ENCODE measurements around the gene SYT2.
"Not testable (repeated sequence)": the region's sequence is repeated elsewhere in the genome, so short reads cannot be mapped to it uniquely, and the experiment has no call there.

DNA sequence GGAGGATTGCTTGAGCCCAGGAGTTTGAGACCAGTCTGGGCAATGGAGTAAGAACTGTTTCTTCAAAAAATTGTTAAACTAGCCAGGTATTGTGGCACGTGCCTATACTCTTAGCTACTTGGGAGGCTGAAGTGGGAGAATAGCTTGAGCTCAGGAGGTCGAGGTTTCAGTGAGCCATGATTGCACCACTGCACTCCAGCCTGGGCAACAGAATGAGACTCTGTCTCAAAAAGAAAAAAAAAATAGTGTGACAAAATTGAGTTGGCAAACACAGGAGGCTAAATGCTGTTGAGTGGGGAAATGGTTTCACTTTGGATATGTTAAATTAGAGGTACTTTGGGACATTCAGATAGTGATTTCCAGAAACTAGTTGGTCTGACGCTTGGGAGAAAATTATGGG is 163.9 kb downstream of the SYT2 start:
- not testable (repeated sequence) for TF ChIP-seq SP1 (IDR thresholded peaks at IDR 0.05; ENCODE audit: low read depth); POLR2AphosphoS5 (IDR thresholded peaks at IDR 0.05; ENCODE audit: low read depth, low read length); RAD21 (IDR thresholded peaks at IDR 0.05; ENCODE audit: low read depth); POLR2A (IDR thresholded peaks at IDR 0.05; ENCODE audit: borderline replicate concordance, extremely low read depth, insufficient read depth, insufficient read length); TCF7L2 (IDR thresholded peaks at IDR 0.05; ENCODE audit: borderline replicate concordance, extremely low read depth, insufficient read depth, insufficient read length)
- TF ChIP-seq, protein P1, sequence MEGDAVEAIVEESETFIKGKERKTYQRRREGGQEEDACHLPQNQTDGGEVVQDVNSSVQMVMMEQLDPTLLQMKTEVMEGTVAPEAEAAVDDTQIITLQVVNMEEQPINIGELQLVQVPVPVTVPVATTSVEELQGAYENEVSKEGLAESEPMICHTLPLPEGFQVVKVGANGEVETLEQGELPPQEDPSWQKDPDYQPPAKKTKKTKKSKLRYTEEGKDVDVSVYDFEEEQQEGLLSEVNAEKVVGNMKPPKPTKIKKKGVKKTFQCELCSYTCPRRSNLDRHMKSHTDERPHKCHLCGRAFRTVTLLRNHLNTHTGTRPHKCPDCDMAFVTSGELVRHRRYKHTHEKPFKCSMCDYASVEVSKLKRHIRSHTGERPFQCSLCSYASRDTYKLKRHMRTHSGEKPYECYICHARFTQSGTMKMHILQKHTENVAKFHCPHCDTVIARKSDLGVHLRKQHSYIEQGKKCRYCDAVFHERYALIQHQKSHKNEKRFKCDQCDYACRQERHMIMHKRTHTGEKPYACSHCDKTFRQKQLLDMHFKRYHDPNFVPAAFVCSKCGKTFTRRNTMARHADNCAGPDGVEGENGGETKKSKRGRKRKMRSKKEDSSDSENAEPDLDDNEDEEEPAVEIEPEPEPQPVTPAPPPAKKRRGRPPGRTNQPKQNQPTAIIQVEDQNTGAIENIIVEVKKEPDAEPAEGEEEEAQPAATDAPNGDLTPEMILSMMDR (IDR thresholded peaks at IDR 0.05 in 2 of 3, conservative IDR thresholded peaks at IDR 0.05 in 1 of 3; ENCODE audit: borderline replicate concordance in 1 of 3, insufficient read depth in 1 of 3, low read depth in 2 of 3, low read length in 2 of 3): not testable (repeated sequence)
- TF ChIP-seq, protein P2, sequence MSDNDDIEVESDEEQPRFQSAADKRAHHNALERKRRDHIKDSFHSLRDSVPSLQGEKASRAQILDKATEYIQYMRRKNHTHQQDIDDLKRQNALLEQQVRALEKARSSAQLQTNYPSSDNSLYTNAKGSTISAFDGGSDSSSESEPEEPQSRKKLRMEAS (IDR thresholded peaks at IDR 0.05): not testable (repeated sequence)
